OCI-LY7 (cell line): ENCODE measurements around the gene ARID5A.

Experiments
- EZH2phosphoT487 ChIP-seq: fragments of 200-600 bp; sonication (generic); IDR thresholded peaks from 2 replicates; pipeline ENCODE4 v1.6.1; 2018; ENCODE audit warnings: low read depth, borderline replicate concordance, mild to moderate bottlenecking, mixed run types, antibody characterized with exemption, low read length, moderate library complexity, mixed read lengths
- TF ChIP-seq, protein P1 (sequence below): fragments of 200-600 bp; sonication (generic); conservative IDR thresholded peaks from 2 replicates; pipeline ENCODE4 v1.5.1; 2014; ENCODE audit warnings: mild to moderate bottlenecking, antibody characterized with exemption, low read length, moderate library complexity, mixed read lengths

DNA sequence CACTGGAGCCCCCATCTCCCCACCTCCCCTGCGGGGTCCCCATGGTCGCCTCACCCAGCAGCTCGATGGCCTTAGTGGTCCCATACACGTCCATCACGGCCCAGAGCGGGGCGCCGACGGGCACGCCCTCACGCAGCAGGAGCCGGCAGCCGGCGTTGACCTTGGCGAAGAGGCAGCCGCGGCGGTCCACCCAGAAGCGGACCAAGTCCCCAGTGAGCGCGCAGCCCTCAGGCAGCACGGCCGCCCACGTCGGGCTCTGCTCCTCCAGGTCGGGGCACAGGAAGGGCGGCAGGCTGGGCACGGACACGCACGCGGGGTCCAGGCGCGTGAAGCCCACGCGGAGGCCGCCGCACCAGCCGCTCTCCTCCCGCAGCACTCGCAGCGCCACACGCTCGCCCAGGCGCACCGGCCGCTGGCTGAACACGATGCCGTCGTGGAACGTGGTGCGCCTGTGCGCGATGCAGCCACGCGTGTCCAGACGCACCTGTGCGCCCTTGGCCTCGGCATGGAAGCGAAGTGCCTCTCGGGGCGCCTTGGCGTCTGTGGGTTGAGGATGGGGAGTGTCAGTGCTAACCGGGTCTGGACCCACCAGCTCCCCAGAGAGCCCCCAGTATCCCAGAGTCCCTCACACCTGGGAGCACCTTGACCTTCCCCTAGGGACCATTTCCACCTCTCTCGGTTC lies 36.0 kb upstream of the ARID5A start:
- TF ChIP-seq, protein P1, sequence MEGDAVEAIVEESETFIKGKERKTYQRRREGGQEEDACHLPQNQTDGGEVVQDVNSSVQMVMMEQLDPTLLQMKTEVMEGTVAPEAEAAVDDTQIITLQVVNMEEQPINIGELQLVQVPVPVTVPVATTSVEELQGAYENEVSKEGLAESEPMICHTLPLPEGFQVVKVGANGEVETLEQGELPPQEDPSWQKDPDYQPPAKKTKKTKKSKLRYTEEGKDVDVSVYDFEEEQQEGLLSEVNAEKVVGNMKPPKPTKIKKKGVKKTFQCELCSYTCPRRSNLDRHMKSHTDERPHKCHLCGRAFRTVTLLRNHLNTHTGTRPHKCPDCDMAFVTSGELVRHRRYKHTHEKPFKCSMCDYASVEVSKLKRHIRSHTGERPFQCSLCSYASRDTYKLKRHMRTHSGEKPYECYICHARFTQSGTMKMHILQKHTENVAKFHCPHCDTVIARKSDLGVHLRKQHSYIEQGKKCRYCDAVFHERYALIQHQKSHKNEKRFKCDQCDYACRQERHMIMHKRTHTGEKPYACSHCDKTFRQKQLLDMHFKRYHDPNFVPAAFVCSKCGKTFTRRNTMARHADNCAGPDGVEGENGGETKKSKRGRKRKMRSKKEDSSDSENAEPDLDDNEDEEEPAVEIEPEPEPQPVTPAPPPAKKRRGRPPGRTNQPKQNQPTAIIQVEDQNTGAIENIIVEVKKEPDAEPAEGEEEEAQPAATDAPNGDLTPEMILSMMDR = no peak
- TF ChIP-seq EZH2phosphoT487 = no peak
